Effector memory CD4-positive, alpha-beta T cell (primary cell): ENCODE data around the gene DDX41.

Experiments
- DNase-seq, 3 donors: peaks; one replicate each; pipeline ENCODE4 v3.0.0-alpha.2; 2020
- H3K27ac ChIP-seq: 2 replicates; pipeline ENCODE4 v1.7.0; 2013; ENCODE audit warnings: mild to moderate bottlenecking, low read length, moderate library complexity; ENCODE audit not compliant: insufficient read depth, poor library complexity, severe bottlenecking
- H3K27me3 ChIP-seq: replicated peaks from 2 replicates; pipeline ENCODE4 v1.7.0; 2013; ENCODE audit warnings: mild to moderate bottlenecking, low read length; ENCODE audit not compliant: insufficient read depth, control insufficient read depth, poor library complexity, severe bottlenecking
- H3K36me3 ChIP-seq: 2 replicates; pipeline ENCODE4 v1.7.0; 2013; ENCODE audit warnings: mild to moderate bottlenecking, low read length, moderate library complexity; ENCODE audit not compliant: control insufficient read depth, insufficient read depth
- H3K4me1 ChIP-seq: 2 replicates; pipeline ENCODE4 v1.7.0; 2013; ENCODE audit warnings: low read length, mild to moderate bottlenecking; ENCODE audit not compliant: control insufficient read depth, insufficient read depth, poor library complexity, severe bottlenecking
- H3K4me3 ChIP-seq: 2 replicates; pipeline ENCODE4 v1.7.0; 2013; ENCODE audit warnings: low read length, low read depth, mild to moderate bottlenecking; ENCODE audit not compliant: insufficient read depth, poor library complexity, severe bottlenecking
- H3K9me3 ChIP-seq: 2 replicates; pipeline ENCODE4 v1.7.0; 2013; ENCODE audit warnings: mild to moderate bottlenecking, low read length, moderate library complexity; ENCODE audit not compliant: control insufficient read depth

Gene DDX41

GRCh38 chr5:177552839-177553455 is 36.2 kb upstream of the DDX41 start:
- Histone ChIP-seq H3K4me3 (peak overlapping the region; percentile 77), H3K9me3 (no peaks in the 10 kb centered on the region), H3K27ac (no peak overlapping the region), H3K4me1 (peaks cover 23% of the 10 kb centered on the region), H3K36me3 (peaks cover 10% of the 10 kb centered on the region), H3K27me3 (no peaks in the 10 kb centered on the region)
- DNase-seq = no peak

DNA sequence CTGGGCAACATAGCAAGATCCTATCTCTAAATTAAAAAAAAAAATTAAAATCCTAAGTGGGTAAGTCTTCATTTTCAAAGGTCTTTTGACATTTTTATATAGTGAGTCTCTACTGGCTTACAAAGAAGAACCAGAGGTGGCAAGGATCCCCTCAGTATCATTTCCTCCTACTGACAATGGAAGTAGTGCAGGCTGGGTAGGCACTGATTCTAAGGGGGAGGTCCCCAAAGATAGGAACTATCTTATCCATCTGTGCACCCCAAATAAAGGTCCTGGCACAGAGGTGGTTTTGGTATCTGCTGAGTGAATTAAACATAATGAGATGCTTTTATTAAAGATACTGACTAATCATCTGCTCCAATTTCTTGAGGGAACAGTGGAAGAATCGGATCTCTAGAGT is 33.4 kb upstream of the DDX41 start:
- Histone ChIP-seq H3K9me3 (no peaks in the 10 kb centered on the region), H3K27ac (no peak overlapping the region), H3K27me3 (no peaks in the 10 kb centered on the region), H3K36me3 (peaks cover 14% of the 10 kb centered on the region), H3K4me3 (no peak overlapping the region), H3K4me1 (peaks cover 15% of the 10 kb centered on the region)
- DNase-seq = no peak

DNA sequence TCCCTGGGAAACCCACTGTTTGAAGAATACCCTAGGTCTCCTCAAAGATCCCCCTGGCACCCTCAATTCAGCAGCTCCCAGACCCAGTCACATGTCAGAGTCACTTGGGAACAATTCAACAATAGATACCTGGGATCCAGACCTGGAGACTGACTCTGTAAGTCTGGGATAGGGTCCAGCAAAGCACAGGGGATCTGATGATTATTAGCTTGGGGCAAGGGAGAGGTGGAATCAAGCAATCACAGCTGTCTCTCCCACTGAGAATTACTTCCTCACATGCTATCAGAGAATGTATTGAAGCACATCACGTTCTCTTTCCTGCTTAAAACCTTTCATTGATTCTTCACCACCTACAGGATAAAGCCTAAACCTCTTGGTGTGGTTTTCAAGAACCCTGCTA is 31.7 kb upstream of the DDX41 start:
- H3K36me3 ChIP-seq = peaks cover 14% of the 10 kb centered on the region
- H3K27me3 ChIP-seq = no peaks in the 10 kb centered on the region
- no peak for DNase-seq
- H3K4me3 ChIP-seq = no peak overlapping the region
- peaks cover 11% of the 10 kb centered on the region for H3K4me1 ChIP-seq
- H3K27ac ChIP-seq = no peak overlapping the region
- no peaks in the 10 kb centered on the region for H3K9me3 ChIP-seq

- H3K9me3 ChIP-seq = no peaks in the 10 kb centered on the region
- no peaks in the 10 kb centered on the region for H3K27me3 ChIP-seq
- H3K4me3 ChIP-seq = no peak overlapping the region
- H3K36me3 ChIP-seq = peaks cover 14% of the 10 kb centered on the region
- no peak for DNase-seq
- H3K4me1 ChIP-seq = peaks cover 4% of the 10 kb centered on the region
- no peak overlapping the region for H3K27ac ChIP-seq
Measured at GRCh38 chr5:177547736-177548135, 31.0 kb upstream of the DDX41 start.

- Histone ChIP-seq H3K4me3 (no peak overlapping the region), H3K4me1 (no peaks in the 10 kb centered on the region), H3K9me3 (no peaks in the 10 kb centered on the region), H3K36me3 (peaks cover 16% of the 10 kb centered on the region), H3K27me3 (no peaks in the 10 kb centered on the region), H3K27ac (no peak overlapping the region)
- DNase-seq = no peak
Measured at GRCh38 chr5:177546258-177546741, 29.5 kb upstream of the DDX41 start.

- Histone ChIP-seq H3K9me3 (no peaks in the 10 kb centered on the region), H3K36me3 (peaks cover 9% of the 10 kb centered on the region), H3K27me3 (no peaks in the 10 kb centered on the region), H3K4me1 (no peaks in the 10 kb centered on the region), H3K4me3 (no peak overlapping the region), H3K27ac (no peak overlapping the region)
- no peak for DNase-seq
Measured at GRCh38 chr5:177545487-177546257, 28.9 kb upstream of the DDX41 start.

DNA sequence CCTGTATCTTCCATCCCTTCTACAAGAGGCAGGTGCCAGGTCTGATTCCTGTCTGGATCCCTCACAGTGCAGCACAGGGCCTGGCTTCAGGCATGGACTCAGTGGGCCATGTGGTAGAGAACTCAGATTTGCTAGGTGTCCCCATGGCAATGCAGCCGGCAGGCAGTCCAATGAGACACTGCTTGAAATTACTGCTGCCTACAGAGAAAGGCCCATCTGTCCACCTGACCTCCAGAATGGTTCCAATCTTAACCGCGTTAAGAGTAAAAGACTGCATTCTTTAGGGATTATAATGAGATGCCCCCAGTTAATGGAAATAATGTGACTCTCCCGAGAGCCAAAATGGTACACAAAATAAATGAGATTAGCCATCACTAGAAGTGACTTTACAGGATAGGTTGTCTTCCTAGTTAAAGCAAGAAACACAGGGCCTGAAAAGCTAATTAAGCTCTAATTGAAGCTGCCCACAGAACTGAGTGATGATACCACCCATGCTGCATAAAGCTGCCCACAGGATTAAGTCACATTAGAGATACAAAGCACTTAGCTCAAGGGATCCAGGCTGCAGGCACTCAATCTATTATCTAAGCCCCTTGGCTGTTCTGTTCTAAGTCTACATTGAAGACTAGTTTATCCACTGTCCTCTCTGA is 26.2 kb upstream of the DDX41 start:
- no peaks in the 10 kb centered on the region for H3K9me3 ChIP-seq
- DNase-seq = no peak

DNA sequence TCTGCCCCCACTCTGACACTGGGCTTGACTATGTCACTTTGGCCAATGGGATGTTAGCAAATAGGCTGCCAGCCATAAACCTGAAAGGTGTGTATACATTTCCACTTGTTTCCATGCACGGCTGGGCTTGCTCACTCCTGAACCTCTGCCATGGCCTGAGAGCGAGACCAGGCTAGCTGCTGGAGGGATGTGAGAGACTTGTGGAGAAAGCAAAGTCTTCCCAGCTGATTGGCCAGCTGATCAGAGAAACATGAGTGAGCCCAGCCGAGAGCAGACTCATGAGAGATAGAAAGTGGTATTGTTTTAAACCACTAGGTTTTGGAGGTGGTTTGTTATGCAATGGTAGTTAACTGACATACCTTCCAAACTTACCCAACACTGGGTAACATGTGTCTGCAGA is 23.7 kb upstream of the DDX41 start:
- H3K27ac ChIP-seq = no peak overlapping the region
- peaks cover 38% of the 10 kb centered on the region for H3K36me3 ChIP-seq
- no peak overlapping the region for H3K4me3 ChIP-seq
- H3K9me3 ChIP-seq = no peaks in the 10 kb centered on the region
- no peak for DNase-seq
- H3K27me3 ChIP-seq = no peaks in the 10 kb centered on the region
- H3K4me1 ChIP-seq = no peaks in the 10 kb centered on the region

More for the DNA sequence above, 26.2 kb upstream of the DDX41 start:
- H3K36me3 ChIP-seq = peaks cover 19% of the 10 kb centered on the region
- no peak overlapping the region for H3K4me3 ChIP-seq
- H3K27me3 ChIP-seq = no peaks in the 10 kb centered on the region
- no peak overlapping the region for H3K27ac ChIP-seq
- no peaks in the 10 kb centered on the region for H3K4me1 ChIP-seq

- no peaks in the 10 kb centered on the region for H3K4me1 ChIP-seq
- H3K4me3 ChIP-seq = no peak overlapping the region
- no peak overlapping the region for H3K27ac ChIP-seq
- H3K9me3 ChIP-seq = no peaks in the 10 kb centered on the region
- H3K27me3 ChIP-seq = no peaks in the 10 kb centered on the region
- no peak for DNase-seq
- peaks cover 45% of the 10 kb centered on the region for H3K36me3 ChIP-seq
Measured at GRCh38 chr5:177539411-177539810, 22.6 kb upstream of the DDX41 start.

DNA sequence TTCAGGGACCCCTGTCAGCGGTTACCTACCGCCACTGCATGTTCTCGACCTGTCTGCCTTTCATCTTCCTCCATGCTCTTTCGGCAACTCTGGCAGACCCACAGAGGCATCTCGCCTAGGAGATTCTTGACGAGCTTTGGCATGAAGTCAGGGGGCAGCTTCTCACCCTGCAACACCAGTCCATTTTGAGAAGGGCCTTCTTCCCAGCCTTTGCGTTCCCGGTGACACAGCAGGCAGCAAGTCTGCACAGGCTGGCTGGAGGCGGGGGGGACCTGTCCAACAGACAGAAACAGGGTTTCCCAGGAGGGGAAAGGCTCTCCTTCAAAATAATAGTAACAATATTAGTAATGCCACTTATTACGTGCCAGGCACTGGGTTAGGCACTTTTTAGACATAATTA is 22.1 kb upstream of the DDX41 start:
- H3K27me3 ChIP-seq = no peaks in the 10 kb centered on the region
- no peaks in the 10 kb centered on the region for H3K4me1 ChIP-seq
- no peak overlapping the region for H3K4me3 ChIP-seq
- DNase-seq = no peak
- peaks cover 45% of the 10 kb centered on the region for H3K36me3 ChIP-seq
- H3K27ac ChIP-seq = no peak overlapping the region
- no peaks in the 10 kb centered on the region for H3K9me3 ChIP-seq
